OCI-LY7 (cell line): ENCODE measurements around the gene TNFAIP8. TPM values are rescaled to one million over a fixed set of nuclear protein-coding genes. Genes with fewer than 3 reads are reported as not detected.

Source experiments
- BruUV-seq: library from RNA; stranded (reverse); fragments of 400-500 nt; replicated peaks from 2 replicates; lab custom pipeline; 2021; lab: Mats Ljungman, UMichigan
- CTCF ChIA-PET: fragments of 300-600 bp; sonication (Branson Sonifier 250); formaldehyde crosslinking; loops from one replicate; lab custom pipeline; 2022; ENCODE audit warnings: antibody characterized with exemption; ENCODE audit not compliant: unreplicated experiment; lab: Charles Lee
- POLR2A ChIA-PET: fragments of 300-600 bp; sonication (Branson Sonifier 250); formaldehyde crosslinking; loops from one replicate; lab custom pipeline; 2022; ENCODE audit warnings: antibody characterized with exemption; lab: Charles Lee
- DNase-seq: peaks from one replicate; pipeline ENCODE4 v3.0.0-alpha.2; 2015; ENCODE audit warnings: low spot score
- H2AFZ ChIP-seq: fragments of 200-600 bp; sonication (generic), shearing (Covaris generic); 2 replicates; pipeline ENCODE4 v1.6.1; 2014; ENCODE audit warnings: mild to moderate bottlenecking, antibody characterized with exemption, low read length, moderate library complexity
- H3K27ac ChIP-seq: fragments of 200-600 bp; sonication (generic); 2 replicates; pipeline ENCODE4 v1.5.1; 2014; ENCODE audit warnings: mixed run types, low read depth, mild to moderate bottlenecking, moderate library complexity, low read length, inconsistent platforms; ENCODE audit not compliant: poor library complexity, severe bottlenecking
- H3K36me3 ChIP-seq: fragments of 200-600 bp; sonication (generic); 2 replicates; pipeline ENCODE4 v1.6.1; 2014; ENCODE audit warnings: mild to moderate bottlenecking, antibody characterized with exemption, low read length, moderate library complexity, mixed read lengths; ENCODE audit not compliant: insufficient read depth
- H3K4me1 ChIP-seq: fragments of 200-600 bp; sonication (generic); 2 replicates; pipeline ENCODE4 v1.5.1; 2014; ENCODE audit warnings: mild to moderate bottlenecking, low read length; ENCODE audit not compliant: insufficient read depth, poor library complexity, severe bottlenecking
- H3K4me2 ChIP-seq: fragments of 200-600 bp; sonication (generic); 2 replicates; pipeline ENCODE4 v1.6.1; 2014; ENCODE audit warnings: mild to moderate bottlenecking, low read length
- H3K4me3 ChIP-seq: fragments of 200-600 bp; sonication (generic); 2 replicates; pipeline ENCODE4 v1.5.1; 2014; ENCODE audit warnings: mild to moderate bottlenecking, low read depth, low read length; ENCODE audit not compliant: poor library complexity, severe bottlenecking
- H3K79me2 ChIP-seq: fragments of 200-600 bp; sonication (generic); 2 replicates; pipeline ENCODE4 v1.6.1; 2016; ENCODE audit warnings: low read depth, mild to moderate bottlenecking, low read length, moderate library complexity, mixed read lengths; ENCODE audit not compliant: insufficient read depth
- H3K9me2 ChIP-seq: fragments of 200-600 bp; sonication (generic); 2 replicates; pipeline ENCODE4 v1.6.1; 2016; ENCODE audit warnings: mild to moderate bottlenecking, low read length, mixed read lengths; ENCODE audit not compliant: insufficient read depth
- H3K9me3 ChIP-seq: fragments of 200-600 bp; sonication (generic); 2 replicates; pipeline ENCODE4 v1.6.1; 2014; ENCODE audit warnings: mild to moderate bottlenecking, mixed run types, low read length, mixed read lengths
- H4K20me1 ChIP-seq: fragments of 200-600 bp; sonication (generic); 2 replicates; pipeline ENCODE4 v1.6.1; 2014; ENCODE audit warnings: mild to moderate bottlenecking, antibody characterized with exemption, low read length, moderate library complexity, mixed read lengths; ENCODE audit not compliant: insufficient read depth
- EZH2phosphoT487 ChIP-seq: fragments of 200-600 bp; sonication (generic); IDR thresholded peaks from 2 replicates; pipeline ENCODE4 v1.6.1; 2018; ENCODE audit warnings: low read depth, borderline replicate concordance, mild to moderate bottlenecking, mixed run types, antibody characterized with exemption, low read length, moderate library complexity, mixed read lengths
- intact Hi-C: fragments of 100-400 bp; cut with micrococcal nuclease; formaldehyde crosslinking; loops from one replicate; pipeline ENCODE4 v1.10.0; 2022; ENCODE audit not compliant: unreplicated experiment
- total RNA-seq, 2 experiments: library from RNA; depleted of rRNA in 1 of 2; stranded (reverse); fragments of >200 nt in 1 of 2; shearing (Covaris generic) in 1 of 2; gene quantifications; 2 replicates each; pipeline ENCODE4 v1.2.3, GENCODE V29; 2014 to 2022
- TF ChIP-seq, protein P1 (sequence below): fragments of 200-600 bp; sonication (generic); conservative IDR thresholded peaks from 2 replicates; pipeline ENCODE4 v1.5.1; 2014; ENCODE audit warnings: mild to moderate bottlenecking, antibody characterized with exemption, low read length, moderate library complexity, mixed read lengths

The TNFAIP8 gene
- total RNA-seq, 2 experiments from 2014 or later, result 75.4 to 95.1 TPM

DNA sequence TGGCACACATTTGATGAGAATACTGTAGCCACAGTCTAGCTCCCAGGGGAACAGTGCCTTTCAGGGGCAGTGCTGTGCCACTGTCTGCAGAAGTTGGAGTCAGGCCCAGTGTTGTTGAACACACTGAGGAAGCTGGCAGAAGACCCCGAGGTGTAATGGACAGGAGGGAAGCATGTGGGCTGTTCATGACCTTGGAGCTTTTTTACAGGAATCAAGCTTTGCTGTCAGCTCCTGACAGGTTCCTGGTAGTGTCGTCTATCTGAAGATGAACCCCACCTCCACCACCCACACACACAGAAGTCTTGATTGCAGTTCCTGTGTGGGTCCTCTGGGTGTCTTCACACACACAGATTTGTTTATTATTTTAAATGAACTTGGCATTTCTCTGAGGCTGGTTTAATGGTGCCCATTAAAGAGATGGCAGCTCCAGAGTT, 40.3 kb upstream of the TNFAIP8 start:
- H3K9me2 ChIP-seq, result no peaks in the 10 kb centered on the region
- H3K79me2 ChIP-seq, result peaks cover 26% of the 10 kb centered on the region; the same call in 1 of the 2 replicates
- TF ChIP-seq, protein P1, sequence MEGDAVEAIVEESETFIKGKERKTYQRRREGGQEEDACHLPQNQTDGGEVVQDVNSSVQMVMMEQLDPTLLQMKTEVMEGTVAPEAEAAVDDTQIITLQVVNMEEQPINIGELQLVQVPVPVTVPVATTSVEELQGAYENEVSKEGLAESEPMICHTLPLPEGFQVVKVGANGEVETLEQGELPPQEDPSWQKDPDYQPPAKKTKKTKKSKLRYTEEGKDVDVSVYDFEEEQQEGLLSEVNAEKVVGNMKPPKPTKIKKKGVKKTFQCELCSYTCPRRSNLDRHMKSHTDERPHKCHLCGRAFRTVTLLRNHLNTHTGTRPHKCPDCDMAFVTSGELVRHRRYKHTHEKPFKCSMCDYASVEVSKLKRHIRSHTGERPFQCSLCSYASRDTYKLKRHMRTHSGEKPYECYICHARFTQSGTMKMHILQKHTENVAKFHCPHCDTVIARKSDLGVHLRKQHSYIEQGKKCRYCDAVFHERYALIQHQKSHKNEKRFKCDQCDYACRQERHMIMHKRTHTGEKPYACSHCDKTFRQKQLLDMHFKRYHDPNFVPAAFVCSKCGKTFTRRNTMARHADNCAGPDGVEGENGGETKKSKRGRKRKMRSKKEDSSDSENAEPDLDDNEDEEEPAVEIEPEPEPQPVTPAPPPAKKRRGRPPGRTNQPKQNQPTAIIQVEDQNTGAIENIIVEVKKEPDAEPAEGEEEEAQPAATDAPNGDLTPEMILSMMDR, result peak; percentile 84
- TF ChIP-seq EZH2phosphoT487, result no peak
- H3K9me3 ChIP-seq, result no peaks in the 10 kb centered on the region
- H3K27ac ChIP-seq, result peak overlapping the region; percentile 57
- BruUV-seq, result no TSS peak
- no peaks in the 10 kb centered on the region; the same call in 1 of the 2 replicates for H3K36me3 ChIP-seq
- peaks cover 100% of the 10 kb centered on the region for H3K4me1 ChIP-seq
- ChIA-PET CTCF (interaction anchor here (0.6 to 2.3 kb wide), 13 partner anchors 14 to 292 kb away, joined by 3 to 14 read pairs (median 3); no protein-coding TSS in a partner anchor), POLR2A (interaction anchor here (0.6 to 17.9 kb wide), 23 partner anchors 11 to 327 kb away, joined by 3 to 286 read pairs (median 5); partner anchors contain the start of gene DTWD2)
- H3K4me3 ChIP-seq, result peak overlapping the region; percentile 5
- peak; percentile 81 for DNase-seq
- H4K20me1 ChIP-seq, result no peaks in the 10 kb centered on the region
- H2AFZ ChIP-seq, result peak overlapping the region; percentile 1; the same call in 1 of the 2 replicates
- peak overlapping the region; percentile 69 for H3K4me2 ChIP-seq
- intact Hi-C loops, result loop anchor here (1.0 kb wide), 4 partner anchors 21 to 327 kb away; partner anchors contain the start of gene DTWD2

DNA sequence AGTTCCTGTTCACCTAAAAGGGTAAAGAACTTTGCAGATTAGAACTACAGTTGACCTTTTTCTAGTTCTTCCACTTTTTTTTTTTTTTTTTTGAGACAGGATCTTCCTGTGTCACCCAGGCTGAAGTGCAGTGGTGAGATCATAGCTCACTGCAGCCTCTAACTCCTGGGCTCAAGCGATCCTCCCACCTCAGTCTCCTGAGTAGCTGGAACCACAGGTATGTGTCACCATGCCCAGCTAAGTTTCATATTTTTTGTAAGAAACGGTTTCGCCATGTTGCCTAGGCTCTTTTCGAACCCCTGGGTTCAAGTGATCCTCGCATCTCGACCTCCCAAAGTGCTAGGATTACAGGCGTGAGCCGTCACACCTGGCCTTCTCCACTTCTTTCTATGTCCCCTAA, 39.7 kb upstream of the TNFAIP8 start:
- peak overlapping the region; percentile 57 for H3K27ac ChIP-seq
- TF ChIP-seq, protein P1, result no peak
- no peak for TF ChIP-seq EZH2phosphoT487
- intact Hi-C loops, result no loop called here
- H3K9me3 ChIP-seq, result no peaks in the 10 kb centered on the region
- BruUV-seq, result no TSS peak
- H4K20me1 ChIP-seq, result no peaks in the 10 kb centered on the region
- ChIA-PET POLR2A (interaction anchor here (0.6 to 17.9 kb wide), 20 partner anchors 14 to 328 kb away, joined by 3 to 286 read pairs (median 5); partner anchors contain the start of gene DTWD2), CTCF (interaction anchor here (0.7 to 2.3 kb wide), 9 partner anchors 14 to 143 kb away, joined by 3 to 14 read pairs (median 4); no protein-coding TSS in a partner anchor)
- H3K4me3 ChIP-seq, result no peak overlapping the region
- DNase-seq, result no peak
- H3K9me2 ChIP-seq, result no peaks in the 10 kb centered on the region
- peak overlapping the region; percentile 1; the same call in 1 of the 2 replicates for H2AFZ ChIP-seq
- peak overlapping the region; percentile 69 for H3K4me2 ChIP-seq
- H3K79me2 ChIP-seq, result peaks cover 20% of the 10 kb centered on the region; the same call in 1 of the 2 replicates
- peaks cover 100% of the 10 kb centered on the region for H3K4me1 ChIP-seq
- no peaks in the 10 kb centered on the region for H3K36me3 ChIP-seq

DNA sequence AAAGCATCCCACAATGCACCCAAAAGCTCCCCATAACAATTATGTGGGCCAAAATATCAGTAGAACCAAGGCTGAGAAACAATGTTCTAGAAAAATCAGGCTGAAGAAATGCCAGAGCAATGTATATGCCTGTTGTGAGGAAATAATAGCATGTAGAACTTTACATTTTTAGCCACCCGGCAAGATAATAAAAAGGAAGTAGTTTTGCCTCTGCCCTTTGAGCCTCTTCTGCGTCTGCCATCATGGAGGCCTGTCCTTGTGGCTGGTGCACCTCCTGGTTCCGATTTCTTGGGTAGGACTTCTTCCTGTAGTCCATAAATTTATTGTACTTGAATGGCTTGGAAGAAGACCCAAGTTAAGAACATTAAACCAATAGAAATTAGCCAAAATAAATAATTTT, 38.9 kb upstream of the TNFAIP8 start:
- POLR2A ChIA-PET, result interaction anchor here (1.3 to 17.9 kb wide), 4 partner anchors 17 to 78 kb away, joined by 3 to 286 read pairs (median 4); no protein-coding TSS in a partner anchor
- no peak for DNase-seq
- Histone ChIP-seq H3K27ac (peak overlapping the region; percentile 57), H3K9me3 (no peaks in the 10 kb centered on the region), H3K4me2 (peak overlapping the region; percentile 69), H2AFZ (no peak overlapping the region; the same call in 1 of the 2 replicates), H3K4me1 (peaks cover 100% of the 10 kb centered on the region), H3K9me2 (no peaks in the 10 kb centered on the region), H3K4me3 (no peak overlapping the region), H3K36me3 (no peaks in the 10 kb centered on the region), H3K79me2 (peaks cover 20% of the 10 kb centered on the region; the same call in 1 of the 2 replicates), H4K20me1 (no peaks in the 10 kb centered on the region)
- intact Hi-C loops, result no loop called here
- no TSS peak for BruUV-seq
- no peak for TF ChIP-seq EZH2phosphoT487
- CTCF ChIA-PET, result interaction anchor here (1.4 to 2.0 kb wide), 2 partner anchors 24 to 95 kb away, joined by 4 to 12 read pairs; no protein-coding TSS in a partner anchor
